ENCODE data around the gene ADAMTS3.

The ADAMTS3 gene

GRCh38 chr4:72522440-72522839, 46.6 kb downstream of the ADAMTS3 start (continued):
- TF ChIP-seq ZNF19 (tag by site-specific recombination; IDR thresholded peaks at IDR 0.05; ENCODE audit: low read depth) (no peak), ZNF560 (tag by site-specific recombination; IDR thresholded peaks at IDR 0.05; ENCODE audit: borderline replicate concordance) (no peak), ZNF501 (tag by site-specific recombination; IDR thresholded peaks at IDR 0.05) (no peak), ZNF184 (tag by site-specific recombination; IDR thresholded peaks at IDR 0.05) (no peak), ZNF510 (tag by site-specific recombination; IDR thresholded peaks at IDR 0.05; ENCODE audit: insufficient replicate concordance) (no peak)

DNA sequence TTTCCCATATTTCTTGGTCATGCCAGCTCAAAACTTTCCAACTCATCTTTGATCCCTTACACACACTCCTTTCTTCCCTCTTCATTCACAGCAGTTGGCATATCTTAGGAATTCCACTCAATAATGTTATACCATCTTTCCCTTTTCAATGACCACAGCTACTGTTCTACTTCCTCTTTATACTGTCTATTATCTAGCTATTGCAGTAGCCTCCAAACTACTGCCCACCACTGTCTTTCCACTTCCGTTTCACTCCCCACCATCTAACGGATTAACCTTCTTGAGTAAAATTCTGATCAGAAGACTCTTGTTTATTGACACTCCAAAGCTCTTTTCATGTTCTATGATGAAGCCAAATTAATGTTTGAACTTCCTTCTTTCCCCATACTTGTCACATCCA, 55.8 kb downstream of the ADAMTS3 start:
- CTCF ChIA-PET = no interaction called here
- POLR2A ChIA-PET = no interaction called here
- Histone ChIP-seq H3K27ac (ENCODE audit: extremely low read depth, low read depth, low read length) (no peak overlapping the region), H3K4me3 (ENCODE audit: low read depth, low read length) (no peak overlapping the region), H3K36me3 (ENCODE audit: control insufficient read depth in 2 of 2, insufficient read depth in 1 of 2, low read length in 2 of 2) (no peaks in the 10 kb centered on the region), H3K4me1 (ENCODE audit: control insufficient read depth, insufficient read depth, low read length) (no peaks in the 10 kb centered on the region), H3K9me3 (ENCODE audit: control insufficient read depth, insufficient read depth, low read depth, low read length) (no peaks in the 10 kb centered on the region)
- TF ChIP-seq ZNF133 (tag by site-specific recombination; IDR thresholded peaks at IDR 0.05) = no peak
- TF ChIP-seq ZNF610 (tag by site-specific recombination; IDR thresholded peaks at IDR 0.05; ENCODE audit: borderline replicate concordance) = no peak
- no peak for TF ChIP-seq ZNF341 (tag by site-specific recombination; IDR thresholded peaks at IDR 0.05; ENCODE audit: low read depth)
- TF ChIP-seq ZNF701 (tag by site-specific recombination; IDR thresholded peaks at IDR 0.05) = no peak
- no peak for TF ChIP-seq ZBTB26 (tag by site-specific recombination; optimal IDR thresholded peaks at IDR 0.05)
- no peak for TF ChIP-seq ZNF221 (tag by site-specific recombination; IDR thresholded peaks at IDR 0.05; ENCODE audit: borderline replicate concordance)
- TF ChIP-seq PRDM4 (tag by site-specific recombination; IDR thresholded peaks at IDR 0.05) = no peak
- TF ChIP-seq, protein P1, sequence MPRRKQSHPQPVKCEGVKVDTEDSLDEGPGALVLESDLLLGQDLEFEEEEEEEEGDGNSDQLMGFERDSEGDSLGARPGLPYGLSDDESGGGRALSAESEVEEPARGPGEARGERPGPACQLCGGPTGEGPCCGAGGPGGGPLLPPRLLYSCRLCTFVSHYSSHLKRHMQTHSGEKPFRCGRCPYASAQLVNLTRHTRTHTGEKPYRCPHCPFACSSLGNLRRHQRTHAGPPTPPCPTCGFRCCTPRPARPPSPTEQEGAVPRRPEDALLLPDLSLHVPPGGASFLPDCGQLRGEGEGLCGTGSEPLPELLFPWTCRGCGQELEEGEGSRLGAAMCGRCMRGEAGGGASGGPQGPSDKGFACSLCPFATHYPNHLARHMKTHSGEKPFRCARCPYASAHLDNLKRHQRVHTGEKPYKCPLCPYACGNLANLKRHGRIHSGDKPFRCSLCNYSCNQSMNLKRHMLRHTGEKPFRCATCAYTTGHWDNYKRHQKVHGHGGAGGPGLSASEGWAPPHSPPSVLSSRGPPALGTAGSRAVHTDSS (tag by site-specific recombination; IDR thresholded peaks at IDR 0.05) = no peak
- no peak for TF ChIP-seq REPIN1 (tag by site-specific recombination; IDR thresholded peaks at IDR 0.05; ENCODE audit: low read depth)
- TF ChIP-seq SCRT1 (tag by site-specific recombination; IDR thresholded peaks at IDR 0.05; ENCODE audit: borderline replicate concordance) = no peak
- no peak for TF ChIP-seq ZNF791 (tag by site-specific recombination; IDR thresholded peaks at IDR 0.05)
- TF ChIP-seq ZNF354C (tag by site-specific recombination; IDR thresholded peaks at IDR 0.05; ENCODE audit: borderline replicate concordance, low read depth) = no peak
- TF ChIP-seq ZNF707 (tag by site-specific recombination; IDR thresholded peaks at IDR 0.05) = no peak
- no peak for TF ChIP-seq ZNF394 (tag by site-specific recombination; IDR thresholded peaks at IDR 0.05; ENCODE audit: borderline replicate concordance)
- no peak for TF ChIP-seq ZNF629 (tag by site-specific recombination; IDR thresholded peaks at IDR 0.05)

Data from HEK293 (cell line).